ENCODE measurements around the gene HIP1. TPM values are rescaled to one million over a fixed set of nuclear protein-coding genes. Genes with fewer than 3 reads are reported as not detected.

The HIP1 gene
- total RNA-seq, 2 donors from 2014 or later, result 42.9 to 48.2 TPM

DNA sequence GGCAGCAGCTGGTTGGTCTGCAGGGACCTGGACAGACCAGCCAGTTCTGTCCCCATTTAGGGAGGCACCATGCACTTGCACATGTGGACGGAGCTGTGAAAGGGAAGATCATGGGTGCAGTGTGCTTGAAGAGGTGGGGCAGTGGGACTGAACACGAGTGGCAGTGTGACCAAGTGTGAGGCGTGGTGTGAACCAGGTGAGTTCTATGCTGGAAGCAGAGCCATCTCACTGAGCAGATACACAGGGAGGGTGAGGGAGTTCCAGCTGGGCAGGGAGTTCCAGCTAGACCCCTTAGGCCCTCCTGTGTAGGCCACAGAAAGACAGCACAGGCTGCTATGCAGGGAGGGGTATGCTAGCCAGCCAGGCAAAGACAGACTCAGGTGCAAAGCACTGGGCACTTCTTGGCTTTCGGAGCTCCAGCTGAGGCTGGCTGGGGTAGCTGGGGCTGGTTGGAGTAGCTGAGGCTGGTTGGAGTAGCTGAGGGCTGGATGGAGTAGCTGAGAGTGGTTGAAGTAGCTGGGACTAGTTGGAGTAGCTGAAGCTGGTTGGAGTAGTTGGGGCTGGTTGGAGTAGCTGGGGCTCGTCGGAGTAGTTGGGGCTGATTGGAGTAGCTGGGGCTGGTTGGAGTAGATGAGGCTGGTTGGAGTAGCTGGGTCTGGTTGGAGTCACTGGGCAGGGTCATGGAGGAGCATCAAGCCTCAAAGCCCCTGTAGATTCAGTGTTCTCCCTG, 90.9 kb downstream of the HIP1 start:
- H3K4me3 ChIP-seq, result no peak overlapping the region
- peaks cover 3% of the 10 kb centered on the region for H3K36me3 ChIP-seq
- no peak for DNase-seq (ENCODE audit: low spot score)
- no peaks in the 10 kb centered on the region for H3K9me3 ChIP-seq
- H3K27ac ChIP-seq, result peak overlapping the region; percentile 40 to 74
- TF ChIP-seq, protein P1, sequence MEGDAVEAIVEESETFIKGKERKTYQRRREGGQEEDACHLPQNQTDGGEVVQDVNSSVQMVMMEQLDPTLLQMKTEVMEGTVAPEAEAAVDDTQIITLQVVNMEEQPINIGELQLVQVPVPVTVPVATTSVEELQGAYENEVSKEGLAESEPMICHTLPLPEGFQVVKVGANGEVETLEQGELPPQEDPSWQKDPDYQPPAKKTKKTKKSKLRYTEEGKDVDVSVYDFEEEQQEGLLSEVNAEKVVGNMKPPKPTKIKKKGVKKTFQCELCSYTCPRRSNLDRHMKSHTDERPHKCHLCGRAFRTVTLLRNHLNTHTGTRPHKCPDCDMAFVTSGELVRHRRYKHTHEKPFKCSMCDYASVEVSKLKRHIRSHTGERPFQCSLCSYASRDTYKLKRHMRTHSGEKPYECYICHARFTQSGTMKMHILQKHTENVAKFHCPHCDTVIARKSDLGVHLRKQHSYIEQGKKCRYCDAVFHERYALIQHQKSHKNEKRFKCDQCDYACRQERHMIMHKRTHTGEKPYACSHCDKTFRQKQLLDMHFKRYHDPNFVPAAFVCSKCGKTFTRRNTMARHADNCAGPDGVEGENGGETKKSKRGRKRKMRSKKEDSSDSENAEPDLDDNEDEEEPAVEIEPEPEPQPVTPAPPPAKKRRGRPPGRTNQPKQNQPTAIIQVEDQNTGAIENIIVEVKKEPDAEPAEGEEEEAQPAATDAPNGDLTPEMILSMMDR (IDR thresholded peaks at IDR 0.05), result no peak
- peaks cover 20 to 31% of the 10 kb centered on the region in 2 donors for H3K4me1 ChIP-seq (ENCODE audit: control insufficient read depth in 1 of 2, low read depth in 2 of 2)
- H3K27me3 ChIP-seq (replicated peaks; ENCODE audit: insufficient read depth), result no peaks in the 10 kb centered on the region
- no peak for ATAC-seq (ENCODE audit: insufficient number of reproducible peaks, low FRiP score, low read depth)

DNA sequence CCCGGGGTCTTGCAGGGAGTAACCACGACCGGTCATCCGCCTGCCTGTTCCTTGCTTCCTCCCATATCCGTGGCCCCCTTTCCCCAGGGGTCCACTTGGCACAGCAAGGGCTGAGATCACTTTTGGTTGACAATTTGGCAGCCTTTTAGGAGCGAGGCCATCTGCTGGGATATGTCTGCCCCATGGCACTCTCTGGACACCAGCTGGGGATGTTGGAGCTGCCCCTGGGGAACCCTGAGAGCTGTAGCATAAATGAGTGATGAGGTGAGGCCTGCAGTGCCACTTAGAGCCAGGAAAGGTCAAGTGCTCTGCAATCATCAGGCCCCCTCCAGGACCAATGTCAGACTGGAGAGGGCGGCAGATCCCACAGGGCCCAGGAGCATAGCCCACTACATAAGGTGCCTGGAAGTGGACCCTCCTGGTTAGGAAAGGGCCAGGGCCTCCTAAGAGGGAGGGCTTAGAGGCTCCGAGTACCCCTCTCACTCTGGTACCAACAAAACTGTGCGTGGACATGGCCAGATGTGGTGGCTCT, 92.1 kb downstream of the HIP1 start:
- Histone ChIP-seq H3K27ac (no peak overlapping the region), H3K27me3 (replicated peaks; ENCODE audit: insufficient read depth) (no peaks in the 10 kb centered on the region), H3K9me3 (no peaks in the 10 kb centered on the region), H3K36me3 (peaks cover 3% of the 10 kb centered on the region), H3K4me3 (no peak overlapping the region), H3K4me1 (ENCODE audit: control insufficient read depth in 1 of 2, low read depth in 2 of 2) (peaks cover 20 to 29% of the 10 kb centered on the region in 2 donors)
- TF ChIP-seq, protein P1 (IDR thresholded peaks at IDR 0.05), result no peak
- DNase-seq (ENCODE audit: low spot score) (no peak), ATAC-seq (ENCODE audit: insufficient number of reproducible peaks, low FRiP score, low read depth) (no peak)

DNA sequence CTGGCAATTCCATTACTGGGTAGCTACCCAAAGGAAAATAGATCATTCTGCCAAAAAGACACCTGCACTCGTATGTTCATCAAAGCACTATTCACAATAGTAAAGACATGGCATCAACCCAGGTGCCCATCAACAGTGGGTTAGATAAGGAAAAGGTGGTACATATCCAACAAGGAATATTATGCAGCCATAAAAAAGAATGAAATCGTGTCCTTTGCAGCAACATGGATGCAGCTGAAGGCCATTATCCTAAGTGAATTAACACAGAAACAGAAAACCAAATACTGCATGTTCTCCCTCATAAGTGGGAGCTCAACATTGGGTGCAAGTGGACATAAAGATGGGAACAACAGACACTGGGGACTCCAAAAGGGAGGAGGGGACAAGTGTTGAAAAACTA, 93.2 kb downstream of the HIP1 start:
- TF ChIP-seq, protein P1 (IDR thresholded peaks at IDR 0.05), result no peak
- no peaks in the 10 kb centered on the region for H3K9me3 ChIP-seq
- H3K4me3 ChIP-seq, result no peak overlapping the region
- peaks cover 14 to 18% of the 10 kb centered on the region in 2 donors for H3K4me1 ChIP-seq (ENCODE audit: control insufficient read depth in 1 of 2, low read depth in 2 of 2)
- H3K27ac ChIP-seq, result no peak overlapping the region
- H3K27me3 ChIP-seq (replicated peaks; ENCODE audit: insufficient read depth), result no peaks in the 10 kb centered on the region
- H3K36me3 ChIP-seq, result peaks cover 3% of the 10 kb centered on the region
- ATAC-seq (ENCODE audit: insufficient number of reproducible peaks, low FRiP score, low read depth) (no peak), DNase-seq (ENCODE audit: low spot score) (no peak)

DNA sequence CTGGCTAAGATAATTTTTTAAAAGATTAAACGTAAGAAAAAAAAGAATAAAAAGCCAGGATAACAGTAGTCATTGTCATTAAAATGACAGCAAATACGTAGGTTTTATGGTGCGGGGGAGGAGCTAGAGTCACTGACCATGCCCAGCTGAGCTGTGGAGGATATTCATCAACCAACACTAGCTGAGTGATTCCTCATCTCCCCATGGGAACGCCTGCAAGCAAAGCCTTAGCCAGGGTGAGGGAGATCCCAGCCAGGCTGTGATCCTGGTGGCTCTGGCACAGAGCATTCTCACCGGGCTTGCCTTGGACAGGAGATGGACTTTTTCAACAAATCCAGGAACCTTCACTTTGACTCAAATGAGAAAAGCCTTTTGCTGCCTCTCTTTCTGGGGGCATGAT, 94.2 kb downstream of the HIP1 start:
- H3K4me3 ChIP-seq, result no peak overlapping the region
- H3K9me3 ChIP-seq, result no peaks in the 10 kb centered on the region
- ATAC-seq (ENCODE audit: insufficient number of reproducible peaks, low FRiP score, low read depth) (no peak), DNase-seq (ENCODE audit: low spot score) (no peak)
- H3K27ac ChIP-seq, result no peak overlapping the region
- TF ChIP-seq, protein P1 (IDR thresholded peaks at IDR 0.05), result no peak
- H3K4me1 ChIP-seq (ENCODE audit: control insufficient read depth in 1 of 2, low read depth in 2 of 2), result peaks cover 4 to 16% of the 10 kb centered on the region in 2 donors
- H3K36me3 ChIP-seq, result peaks cover 3% of the 10 kb centered on the region
- H3K27me3 ChIP-seq (replicated peaks; ENCODE audit: insufficient read depth), result no peaks in the 10 kb centered on the region

DNA sequence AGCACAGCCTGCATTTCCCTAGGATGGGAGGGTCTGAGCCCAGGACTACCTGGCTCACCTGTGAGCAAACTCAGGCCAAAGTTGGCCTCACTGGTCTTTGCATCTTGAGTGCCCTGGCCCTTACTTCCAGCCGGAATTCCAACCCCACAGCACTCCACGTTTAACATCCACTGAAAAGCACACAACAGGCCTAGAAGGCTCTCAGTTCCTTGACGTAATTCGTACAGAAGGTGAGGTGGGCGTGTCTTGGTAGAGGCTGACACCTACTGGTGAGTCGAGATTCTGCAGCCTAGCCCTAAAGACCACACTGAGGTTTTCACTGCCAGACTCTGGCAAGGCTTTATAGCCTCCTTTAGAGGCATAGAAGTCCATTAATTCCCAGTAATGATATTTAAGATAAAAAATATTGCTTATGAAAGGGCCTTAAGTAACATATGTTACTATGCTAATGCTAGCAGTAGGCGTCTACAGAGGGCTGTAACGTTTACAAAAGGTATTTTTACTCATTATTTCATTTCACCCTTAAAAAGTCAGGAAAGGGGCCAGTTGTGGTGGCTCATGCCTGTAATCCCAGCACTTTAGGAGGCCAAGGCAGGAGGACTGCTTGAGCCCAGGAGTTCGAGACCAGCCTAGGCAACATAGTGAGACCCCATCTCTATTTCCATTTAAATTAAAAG, 95.8 kb downstream of the HIP1 start:
- Histone ChIP-seq H3K27ac (no peak overlapping the region), H3K4me3 (no peak overlapping the region), H3K9me3 (no peaks in the 10 kb centered on the region), H3K4me1 (ENCODE audit: control insufficient read depth in 1 of 2, low read depth in 2 of 2) (peaks cover 0 to 16% of the 10 kb centered on the region in 2 donors), H3K27me3 (replicated peaks; ENCODE audit: insufficient read depth) (no peaks in the 10 kb centered on the region), H3K36me3 (peaks cover 3% of the 10 kb centered on the region)
- no peak for DNase-seq (ENCODE audit: low spot score)
- no peak for ATAC-seq (ENCODE audit: insufficient number of reproducible peaks, low FRiP score, low read depth)
- TF ChIP-seq, protein P1 (IDR thresholded peaks at IDR 0.05), result peak; percentile 70

All from thoracic aorta (tissue), 2 donors.